A549 (cell line): ENCODE results near the gene FNIP1. TPM values are rescaled to one million over a fixed set of nuclear protein-coding genes. Genes with fewer than 3 reads are reported as not detected.
A peak's percentile ranks its signal among the peaks of the same experiment; 100 is the strongest.

Source experiments
- ATAC-seq, 2 experiments: fragments of 200-7000 bp in 1 of 2; fragments of >200 bp in 1 of 2; cut with Nextera tagmentation in 1 of 2; cut with Tn5 transposase in 1 of 2; 3 replicates each; pipeline versions ENCODE4 v1.8.0 to v1.9.1; 2018 to 2020; ENCODE audit warnings: mild to moderate bottlenecking in 1 of 2, moderate library complexity in 1 of 2
- CTCF ChIA-PET: fragments of 300-600 bp; sonication (Branson Sonifier 250); formaldehyde crosslinking; extraction: SDS; loops from one replicate; lab custom pipeline; 2021; ENCODE audit warnings: antibody characterized with exemption, inconsistent platforms; lab: Yijun Ruan, JAX
- POLR2A ChIA-PET: fragments of 350-600 bp; formaldehyde crosslinking; extraction: SDS; loops from one replicate; lab custom pipeline; 2021; ENCODE audit warnings: antibody characterized with exemption, inconsistent platforms; lab: Yijun Ruan, JAX
- DNase-seq, 2 experiments: peaks; one replicate each; pipeline versions ENCODE4 v3.0.0 to v3.0.0-alpha.2; 2011 to 2016; ENCODE audit warnings: low read depth in 1 of 2, low spot score in 1 of 2
- FAIRE-seq: peaks from 2 replicates; lab custom pipeline; 2011; peaks lifted over from hg19 to GRCh38; lab: Jason Lieb, UNC
- H3K27ac ChIP-seq, 2 experiments: fragments of >200 bp; sonication (Bioruptor Twin); formaldehyde crosslinking; 3 replicates each; pipeline ENCODE4 v1.5.1; 2016 to 2017
- H3K4me1 ChIP-seq: fragments of >200 bp; sonication (Bioruptor Twin); formaldehyde crosslinking; 3 replicates; pipeline ENCODE4 v1.6.1; 2016
- H3K4me2 ChIP-seq: fragments of >200 bp; sonication (Bioruptor Twin); formaldehyde crosslinking; 3 replicates; pipeline ENCODE4 v1.6.1; 2016
- H3K4me3 ChIP-seq: fragments of >200 bp; sonication (Bioruptor Twin); formaldehyde crosslinking; 3 replicates; pipeline ENCODE4 v1.5.1; 2016
- H3K9me3 ChIP-seq: fragments of >200 bp; sonication (Bioruptor Twin); formaldehyde crosslinking; 3 replicates; pipeline ENCODE4 v1.6.1; 2016
- ATOH8 ChIP-seq: fragments of 250-450 bp; sonication (Bioruptor Pico); IDR thresholded peaks from 2 replicates; pipeline ENCODE4 v1.5.0; 2020; ENCODE audit warnings: low read depth, mild to moderate bottlenecking, moderate library complexity
- CHD2 ChIP-seq: fragments of 150-350 bp; IDR thresholded peaks from 2 replicates; pipeline ENCODE4 v1.6.1; 2014; ENCODE audit warnings: low read length; ENCODE audit not compliant: partially characterized antibody
- EP300 ChIP-seq, 2 experiments: fragments of >200 bp; sonication (Bioruptor Twin); formaldehyde crosslinking; IDR thresholded peaks; 2 replicates in 1 of 2; 3 replicates in 1 of 2; pipeline ENCODE4 v1.6.1; 2016 to 2017
- FOSL2 ChIP-seq, 2 experiments: fragments of 450-650 bp in 1 of 2; fragments of >200 bp in 1 of 2; sonication (Bioruptor Twin) in 1 of 2; formaldehyde crosslinking; IDR thresholded peaks; 2 replicates each; pipeline versions ENCODE4 v1.5.0 to v1.6.1; 2016 to 2020; ENCODE audit warnings: mild to moderate bottlenecking in 1 of 2, moderate library complexity in 1 of 2
- GATA3 ChIP-seq: IDR thresholded peaks from 2 replicates; pipeline ENCODE4 v1.6.1; 2012; ENCODE audit warnings: borderline replicate concordance
- HDAC2 ChIP-seq: fragments of 200-600 bp; sonication (generic); IDR thresholded peaks from 2 replicates; pipeline ENCODE4 v1.6.1; 2016
- HMGXB4 ChIP-seq: fragments of 250-450 bp; sonication (Bioruptor Pico); IDR thresholded peaks from 2 replicates; pipeline ENCODE4 v1.5.0; 2021; ENCODE audit warnings: mild to moderate bottlenecking, moderate library complexity, borderline replicate concordance
- HOXB13 ChIP-seq: fragments of 250-450 bp; sonication (Bioruptor Pico); IDR thresholded peaks from 2 replicates; pipeline ENCODE4 v1.5.0; 2020; ENCODE audit warnings: low read depth, mild to moderate bottlenecking, moderate library complexity
- POLR2AphosphoS2 ChIP-seq: conservative IDR thresholded peaks from 2 replicates; pipeline ENCODE4 v1.6.1; 2012; ENCODE audit warnings: low read length, improper control_type of control experiment, inconsistent platforms
- RCOR1 ChIP-seq: fragments of 150-350 bp; IDR thresholded peaks from 2 replicates; pipeline ENCODE4 v1.6.1; 2014; ENCODE audit warnings: antibody characterized with exemption, low read length, low read depth
- REST ChIP-seq: fragments of 200-600 bp; sonication (generic); IDR thresholded peaks from 2 replicates; pipeline ENCODE4 v1.6.1; 2016; ENCODE audit warnings: antibody characterized with exemption, mild to moderate bottlenecking, moderate library complexity
- RFX5 ChIP-seq: fragments of 450-650 bp; IDR thresholded peaks from 2 replicates; pipeline ENCODE4 v1.7.1; 2014; ENCODE audit warnings: antibody characterized with exemption, mild to moderate bottlenecking, moderate library complexity
- SMC3 ChIP-seq: fragments of >200 bp; sonication (Bioruptor Twin); formaldehyde crosslinking; IDR thresholded peaks from 3 replicates; pipeline ENCODE4 v1.6.1; 2018; ENCODE audit warnings: inconsistent platforms
- TP53 ChIP-seq: fragments of 250-450 bp; sonication (Bioruptor Pico); IDR thresholded peaks from 2 replicates; pipeline ENCODE4 v1.5.0; 2021; ENCODE audit warnings: mild to moderate bottlenecking, moderate library complexity
- ZSCAN20 ChIP-seq: fragments of 250-450 bp; sonication (Bioruptor Pico); IDR thresholded peaks from 2 replicates; pipeline ENCODE4 v1.8.0; 2022; ENCODE audit warnings: mild to moderate bottlenecking, moderate library complexity
- WGBS: methylation state at CpG from one replicate; pipeline ENCODE4 v1.1.6; 2017; ENCODE audit errors: missing lambda C conversion rate; 5-methylcytosine and 5-hydroxymethylcytosine counted together
- polyA plus RNA-seq, 4 experiments: library from polyadenylated mRNA; depleted of rRNA in 3 of 4; stranded (reverse); fragments of >200 nt; fragmentation: RNase III in 1 of 4; extraction: RNeasy Plus Mini Kit Qiagen cat#74134 plus additional on column Dnase treatment in 1 of 4; gene quantifications; 2 replicates in 3 of 4; 3 replicates in 1 of 4; pipeline ENCODE4 v1.2.3, GENCODE V29; 2011 to 2017

The FNIP1 gene
- polyA plus RNA-seq, 2 of the 4 experiments (the other 2 are of a cell fraction) = 7.5 to 9.6 TPM

- CTCF ChIA-PET = no interaction called here
These were observed 20.4 kb downstream of the FNIP1 start for GRCh38 chr5:131776450-131776849.

GRCh38 chr5:131774652-131775367 lies 22.0 kb downstream of the FNIP1 start:
- ATAC-seq = peak in 1 of 2 experiments; percentile 89; a peak in 3 of 6 replicates
- Histone ChIP-seq H3K27ac (no peak overlapping the region), H3K4me2 (peak overlapping the region; percentile 69), H3K4me1 (peaks cover 42% of the 10 kb centered on the region; the same call in 2 of the 3 replicates), H3K4me3 (no peak overlapping the region), H3K9me3 (no peaks in the 10 kb centered on the region)
- TF ChIP-seq RCOR1 (no peak), FOSL2 (IDR thresholded peaks at IDR 0.05) (no peak), FOSL2 (CRISPR knock-in tag; IDR thresholded peaks at IDR 0.05) (0 out of 2 replicates have a peak, but pooled peaks have one; percentile 30), HMGXB4 (CRISPR knock-in tag) (no peak), ZSCAN20 (CRISPR knock-in tag) (no peak), TP53 (CRISPR knock-in tag) (no peak), HOXB13 (CRISPR knock-in tag) (no peak), RFX5 (no peak), SMC3 (no peak), ATOH8 (no peak), POLR2AphosphoS2 (no peak), GATA3 (peak; percentile 24; the same call in 1 of the 2 replicates), REST (no peak), CHD2 (no peak)
- peak; percentile 86 for FAIRE-seq
- ChIA-PET CTCF (interaction anchor here (1.6 kb wide), 1 partner anchor 84 kb away, joined by 3 read pairs; no protein-coding TSS in a partner anchor), POLR2A (interaction anchor here (0.6 to 1.3 kb wide), 2 partner anchors 8 to 22 kb away, joined by 4 read pairs; partner anchors contain the start of gene FNIP1)
- peak; percentile 40 to 60 for DNase-seq
- 2% methylated on average over 4 of the region's 4 CpGs for whole genome bisulfite sequencing

More at GRCh38 chr5:131776450-131776849, 20.4 kb downstream of the FNIP1 start:
- DNase-seq = no peak
- WGBS = 84% methylated on average over 1 of the region's 1 CpG
- H3K9me3 ChIP-seq = no peaks in the 10 kb centered on the region
- H3K4me1 ChIP-seq = peaks cover 42% of the 10 kb centered on the region; the same call in 2 of the 3 replicates
- FAIRE-seq = no peak
- TF ChIP-seq HMGXB4 (CRISPR knock-in tag) = no peak
- TF ChIP-seq CHD2 = no peak
- TF ChIP-seq EP300 (IDR thresholded peaks at IDR 0.05) = no peak
- no peak for TF ChIP-seq HDAC2
- no peak overlapping the region for H3K27ac ChIP-seq
- H3K4me3 ChIP-seq = no peak overlapping the region
- POLR2A ChIA-PET = no interaction called here
- H3K4me2 ChIP-seq = no peak overlapping the region
- ATAC-seq = no peak; a peak in 1 of 6 replicates
